SK-N-SH (cell line): Measurements from ENCODE around the gene DSCAML1. TPM values are rescaled to one million over a fixed set of nuclear protein-coding genes. Genes with fewer than 3 reads are reported as not detected.

ENCODE experiments used
- CTCF ChIA-PET: fragments of 300-600, 350-600 bp; formaldehyde crosslinking; extraction: SDS; loops from one replicate; lab custom pipeline; 2021; lab: Yijun Ruan, JAX
- POLR2A ChIA-PET: fragments of 350-600 bp; sonication (Branson Sonifier 250); formaldehyde crosslinking; extraction: SDS; loops from one replicate; lab custom pipeline; 2020; ENCODE audit warnings: antibody characterized with exemption, inconsistent platforms; lab: Yijun Ruan, JAX
- DNase-seq: peaks from one replicate; pipeline ENCODE4 v3.0.0; 2012
- H2AFZ ChIP-seq: fragments of 200-600 bp; sonication (generic); 2 replicates; pipeline ENCODE4 v1.8.1; 2016; ENCODE audit warnings: antibody characterized with exemption, mild to moderate bottlenecking, low read depth
- H3F3A ChIP-seq: fragments of 200-600 bp; sonication (generic); replicated peaks from 2 replicates; pipeline ENCODE3; 2016; ENCODE audit warnings: antibody characterized with exemption, mild to moderate bottlenecking; ENCODE audit not compliant: insufficient read depth
- H3K27ac ChIP-seq, 2 experiments: fragments of 200-500 bp in 1 of 2; fragments of 200-600 bp in 1 of 2; sonication (Bioruptor generic) in 1 of 2; sonication (generic), shearing (Covaris generic) in 1 of 2; 2 replicates each; pipeline versions ENCODE4 v1.5.1 to v1.6.1; 2014 to 2016; ENCODE audit warnings: low read depth in 2 of 2, inconsistent platforms in 1 of 2, low read length in 1 of 2, mild to moderate bottlenecking in 1 of 2, mixed read lengths in 1 of 2
- H3K27me3 ChIP-seq: fragments of 200-600 bp; sonication (generic), shearing (Covaris generic); 2 replicates; pipeline ENCODE4 v1.6.1; 2016; ENCODE audit warnings: mixed run types; ENCODE audit not compliant: insufficient read depth
- H3K36me3 ChIP-seq, 2 experiments: fragments of 200-500 bp in 1 of 2; fragments of 200-600 bp in 1 of 2; sonication (Bioruptor generic) in 1 of 2; sonication (generic) in 1 of 2; replicated peaks in 1 of 2; 2 replicates each; pipeline versions ENCODE3 to v1.5.1; 2014 to 2016; ENCODE audit warnings: low read length in 1 of 2, mild to moderate bottlenecking in 1 of 2; ENCODE audit not compliant: insufficient read depth in 2 of 2, control insufficient read depth in 1 of 2
- H3K4me1 ChIP-seq, 2 experiments: fragments of 200-500 bp in 1 of 2; fragments of 200-600 bp in 1 of 2; sonication (Bioruptor generic) in 1 of 2; sonication (generic), shearing (Covaris generic) in 1 of 2; 2 replicates each; pipeline versions ENCODE4 v1.5.1 to v1.6.1; 2014 to 2016; ENCODE audit warnings: low read depth in 1 of 2, low read length in 1 of 2, mixed run types in 1 of 2; ENCODE audit not compliant: insufficient read depth in 2 of 2, control insufficient read depth in 1 of 2
- H3K4me2 ChIP-seq: fragments of 200-600 bp; sonication (generic), shearing (Covaris generic); 2 replicates; pipeline ENCODE4 v1.6.1; 2017; ENCODE audit warnings: mixed run types
- H3K4me3 ChIP-seq, 2 experiments: fragments of 200-500 bp in 1 of 2; fragments of 200-600 bp in 1 of 2; sonication (Bioruptor generic) in 1 of 2; sonication (generic), shearing (Covaris generic) in 1 of 2; 2 replicates each; pipeline versions ENCODE4 v1.5.1 to v1.8.1; 2014 to 2016; ENCODE audit warnings: low read depth in 2 of 2, inconsistent platforms in 1 of 2, low read length in 1 of 2, mild to moderate bottlenecking in 1 of 2, mixed read lengths in 1 of 2, moderate library complexity in 1 of 2
- H3K79me2 ChIP-seq: fragments of 200-600 bp; sonication (generic); 2 replicates; pipeline ENCODE4 v1.8.1; 2017; ENCODE audit warnings: mild to moderate bottlenecking; ENCODE audit not compliant: insufficient read depth
- H3K9ac ChIP-seq: fragments of 200-600 bp; sonication (generic); 2 replicates; pipeline ENCODE4 v1.6.1; 2017; ENCODE audit warnings: mixed run types
- H3K9me2 ChIP-seq: fragments of 200-600 bp; sonication (generic); 2 replicates; pipeline ENCODE4 v1.6.1; 2017; ENCODE audit warnings: mixed run types
- H3K9me3 ChIP-seq: fragments of 200-600 bp; sonication (generic); 2 replicates; pipeline ENCODE4 v1.6.1; 2017; ENCODE audit warnings: mixed run types, mild to moderate bottlenecking, moderate library complexity
- H4K20me1 ChIP-seq: fragments of 200-600 bp; sonication (generic); 2 replicates; pipeline ENCODE4 v1.6.1; 2017; ENCODE audit warnings: mild to moderate bottlenecking, mixed run types; ENCODE audit not compliant: insufficient read depth
- CHD2 ChIP-seq: fragments of 150-350 bp; IDR thresholded peaks from 2 replicates; pipeline ENCODE4 v1.6.1; 2018; ENCODE audit warnings: low read length; ENCODE audit not compliant: partially characterized antibody
- CTCF ChIP-seq: fragments of 200-600 bp; sonication (generic); IDR thresholded peaks from 2 replicates; pipeline ENCODE4 v1.6.1; 2017; ENCODE audit warnings: antibody characterized with exemption, mild to moderate bottlenecking, moderate library complexity
- ELF1 ChIP-seq: IDR thresholded peaks from 2 replicates; pipeline ENCODE4 v1.4.0; 2012
- EP300 ChIP-seq, 2 experiments: IDR thresholded peaks; 2 replicates each; pipeline versions ENCODE4 v1.4.0 to v1.6.1; 2012; ENCODE audit warnings: borderline replicate concordance in 1 of 2, low read depth in 1 of 2, low read length in 1 of 2
- FOSL2 ChIP-seq: IDR thresholded peaks from 2 replicates; pipeline ENCODE4 v1.4.0; 2012; ENCODE audit warnings: low read depth, mild to moderate bottlenecking, moderate library complexity, borderline replicate concordance
- GABPA ChIP-seq: IDR thresholded peaks from 2 replicates; pipeline ENCODE4 v1.4.0; 2012; ENCODE audit warnings: low read depth, mild to moderate bottlenecking
- MEF2A ChIP-seq: IDR thresholded peaks from 2 replicates; pipeline ENCODE4 v1.4.0; 2012; ENCODE audit warnings: low read depth, borderline replicate concordance
- MXI1 ChIP-seq: IDR thresholded peaks from 2 replicates; pipeline ENCODE4 v1.6.1; 2012; ENCODE audit warnings: mild to moderate bottlenecking, low read depth, low read length, improper control_type of control experiment
- NFIC ChIP-seq: IDR thresholded peaks from 2 replicates; pipeline ENCODE4 v1.4.0; 2012; ENCODE audit warnings: borderline replicate concordance
- PBX3 ChIP-seq: IDR thresholded peaks from 2 replicates; pipeline ENCODE4; 2012
- POLR2AphosphoS5 ChIP-seq: IDR thresholded peaks from 2 replicates; pipeline ENCODE4 v1.6.1; 2012; ENCODE audit warnings: low read depth, low read length
- RCOR1 ChIP-seq: fragments of 150-350 bp; IDR thresholded peaks from 2 replicates; pipeline ENCODE4 v1.6.1; 2017; ENCODE audit warnings: antibody characterized with exemption, low read length
- REST ChIP-seq: IDR thresholded peaks from 2 replicates; pipeline ENCODE4 v1.6.1; 2012; ENCODE audit warnings: mild to moderate bottlenecking, low read depth, low read length, moderate library complexity
- TAF1 ChIP-seq: IDR thresholded peaks from 2 replicates; pipeline ENCODE4 v1.6.1; 2012; ENCODE audit warnings: low read depth, mild to moderate bottlenecking, low read length, moderate library complexity, borderline replicate concordance
- TCF12 ChIP-seq: IDR thresholded peaks from 2 replicates; pipeline ENCODE4 v1.4.0; 2012
- TEAD4 ChIP-seq: IDR thresholded peaks from 2 replicates; pipeline ENCODE4 v1.4.0; 2012; ENCODE audit warnings: mild to moderate bottlenecking, borderline replicate concordance; ENCODE audit not compliant: insufficient read depth
- WGBS: methylation state at CpG from one replicate; pipeline ENCODE4 v1.1.6; 2017; ENCODE audit warnings: low lambda C conversion rate; 5-methylcytosine and 5-hydroxymethylcytosine counted together
- polyA plus RNA-seq, 3 experiments: library from polyadenylated mRNA; depleted of rRNA; stranded (reverse); fragments of >200 nt; gene quantifications; 2 replicates each; pipeline ENCODE4 v1.2.3, GENCODE V29; 2012

Gene DSCAML1
- polyA plus RNA-seq, 1 of the 3 experiments (the other 2 are of a cell fraction), result not detected

- Histone ChIP-seq H3K27ac (no peak overlapping the region), H3K9me3 (no peaks in the 10 kb centered on the region), H3K4me1 (peaks cover 0 to 22% of the 10 kb centered on the region in 2 experiments; a peak in 1 of 4 replicates), H3F3A (no peaks in the 10 kb centered on the region), H3K27me3 (0 out of 2 replicates have a peak, but pooled peaks cover 8% of the 10 kb centered on the region), H3K36me3 (no peaks in the 10 kb centered on the region), H3K9me2 (no peaks in the 10 kb centered on the region), H3K9ac (no peak overlapping the region), H3K79me2 (no peaks in the 10 kb centered on the region), H3K4me3 (no peak overlapping the region), H2AFZ (no peak overlapping the region), H4K20me1 (no peaks in the 10 kb centered on the region), H3K4me2 (no peak overlapping the region)
- TF ChIP-seq PBX3 (no peak), POLR2AphosphoS5 (no peak), MXI1 (no peak), TEAD4 (no peak), TCF12 (no peak)
- CTCF ChIA-PET, result no interaction called here
- WGBS, result 55% methylated on average over 8 of the region's 8 CpGs
- POLR2A ChIA-PET, result interaction anchor here (0.6 kb wide), 1 partner anchor 19 kb away, joined by 3 read pairs; no protein-coding TSS in a partner anchor
- DNase-seq, result no peak
Observed at GRCh38 chr11:117473481-117474091, 323.4 kb downstream of the DSCAML1 start.

- no peaks in the 10 kb centered on the region for H3F3A ChIP-seq
- no peak overlapping the region for H3K4me3 ChIP-seq
- no peak for TF ChIP-seq ELF1
- no peak for TF ChIP-seq FOSL2
- no peak for TF ChIP-seq MEF2A
- no peak for TF ChIP-seq TAF1
- TF ChIP-seq TCF12, result no peak
- TF ChIP-seq EP300 (IDR thresholded peaks at IDR 0.05; ENCODE audit: borderline replicate concordance in 1 of 2, low read depth in 1 of 2, low read length in 1 of 2), result no peak
- no peak for TF ChIP-seq NFIC
- TF ChIP-seq RCOR1, result no peak
- no peak for TF ChIP-seq CHD2
- TF ChIP-seq CTCF, result no peak
- no peak for TF ChIP-seq GABPA
- no peak for TF ChIP-seq REST
- TF ChIP-seq, all 33 proteins: peak for 0
- H3K9me3 ChIP-seq, result no peaks in the 10 kb centered on the region
- DNase-seq, result no peak
- no peaks in the 10 kb centered on the region for H4K20me1 ChIP-seq
- H3K4me1 ChIP-seq, result peaks cover 0 to 11% of the 10 kb centered on the region in 2 experiments; a peak in 1 of 4 replicates
- no peak overlapping the region for H3K27ac ChIP-seq
- no peaks in the 10 kb centered on the region for H3K9me2 ChIP-seq
- no peaks in the 10 kb centered on the region for H3K79me2 ChIP-seq
- no peaks in the 10 kb centered on the region for H3K36me3 ChIP-seq
- WGBS, result 69% methylated on average over 6 of the region's 7 CpGs
- ChIA-PET POLR2A (no interaction called here), CTCF (no interaction called here)
- 0 out of 2 replicates have a peak, but pooled peaks cover 8% of the 10 kb centered on the region for H3K27me3 ChIP-seq
- H3K4me2 ChIP-seq, result no peak overlapping the region
- H3K9ac ChIP-seq, result no peak overlapping the region
- no peak overlapping the region for H2AFZ ChIP-seq
Observed at GRCh38 chr11:117471776-117472175, 325.2 kb downstream of the DSCAML1 start.
